Measurements from ENCODE around the gene LIN37. TPM values are rescaled to one million over a fixed set of nuclear protein-coding genes. Genes with fewer than 3 reads are reported as not detected.

LIN37 gene
- total RNA-seq, 1 donor from 2014 or later, result 14.3 TPM

- ATAC-seq (ENCODE audit: low read depth) (peak; percentile 11), DNase-seq (peak; percentile 60)
- peaks cover 47% of the 10 kb centered on the region for H3K36me3 Mint-ChIP-seq (ENCODE audit: low read depth)
- peak within 1 kb of the TSS; percentile 94 for H3K4me3 Mint-ChIP-seq
- CTCF ChIA-PET, result interaction anchor here (0.9 kb wide), 1 partner anchor 24 kb away, joined by 3 read pairs; no protein-coding TSS in a partner anchor
- no peaks in the 10 kb centered on the region for H3K27me3 Mint-ChIP-seq
- peak within 1 kb of the TSS; percentile 99 for H3K27ac Mint-ChIP-seq
- H3K9me3 Mint-ChIP-seq, result no peaks in the 10 kb centered on the region
- H3K4me1 Mint-ChIP-seq, result peaks cover 66% of the 10 kb centered on the region
- no peak for TF ChIP-seq CTCF (IDR thresholded peaks at IDR 0.05)
- POLR2A ChIA-PET, result interaction anchor here (0.6 to 5.2 kb wide), 16 partner anchors 9 to 408 kb away, joined by 3 to 69 read pairs (median 6); partner anchors contain the start of genes ALKBH6, APLP1, COX6B1 and HAUS5
- intact Hi-C loops (cut with micrococcal nuclease), result loop anchor here (1.0 to 10.0 kb wide), 3 partner anchors 98 to 1573 kb away; partner anchors contain the start of genes OVOL3, POLR2I and TBCB
These were observed 6.2 kb upstream of the LIN37 start, which contains the start of gene IGFLR1 for GRCh38 chr19:35742121-35742724. Gene IGFLR1 (minus strand): TSS chr19:35742452. CDS start chr19:35741180, 1,272 bp downstream.

- CTCF ChIA-PET, result no interaction called here
- intact Hi-C loops (cut with micrococcal nuclease), result loop anchor here (2.0 to 10.0 kb wide), 5 partner anchors 27 to 1571 kb away; partner anchors contain the start of genes HAUS5, OVOL3, POLR2I and TBCB
- H3K4me1 Mint-ChIP-seq, result peaks cover 69% of the 10 kb centered on the region
These were observed 4.5 kb upstream of the LIN37 start for GRCh38 chr19:35743640-35744429.

GRCh38 chr19:35744430-35745327, 3.7 kb upstream of the LIN37 start:
- Mint-ChIP-seq H3K4me1 (peaks cover 70% of the 10 kb centered on the region), H3K27ac (peak overlapping the region; percentile 99), H3K36me3 (ENCODE audit: low read depth) (peaks cover 33% of the 10 kb centered on the region), H3K4me3 (peak overlapping the region; percentile 92), H3K27me3 (no peaks in the 10 kb centered on the region), H3K9me3 (no peaks in the 10 kb centered on the region)
- ChIA-PET CTCF (interaction anchor here (1.0 to 1.6 kb wide), 2 partner anchors 12 to 50 kb away, joined by 3 to 4 read pairs; no protein-coding TSS in a partner anchor), POLR2A (interaction anchor here (0.6 to 5.2 kb wide), 28 partner anchors 13 to 1156 kb away, joined by 3 to 69 read pairs (median 4); partner anchors contain the start of genes ARHGAP33, COX6B1, HSPB6 and NFKBID)
- DNase-seq, result peak; percentile 83
- peak; percentile 51 for ATAC-seq (ENCODE audit: low read depth)
- intact Hi-C loops (cut with micrococcal nuclease), result loop anchor here (1.0 to 10.0 kb wide), 7 partner anchors 28 to 1570 kb away; partner anchors contain the start of genes HAUS5, OVOL3, POLR2I and SDHAF1
- no peak for TF ChIP-seq CTCF (IDR thresholded peaks at IDR 0.05)

More at GRCh38 chr19:35743640-35744429, 4.5 kb upstream of the LIN37 start:
- POLR2A ChIA-PET, result interaction anchor here (0.6 to 5.2 kb wide), 11 partner anchors 13 to 745 kb away, joined by 3 to 69 read pairs (median 7); partner anchors contain the start of genes ARHGAP33, HSPB6, NFKBID and PROSER3
- Mint-ChIP-seq H3K27ac (peak overlapping the region; percentile 99), H3K36me3 (ENCODE audit: low read depth) (peaks cover 38% of the 10 kb centered on the region), H3K4me3 (peak overlapping the region; percentile 92), H3K27me3 (no peaks in the 10 kb centered on the region), H3K9me3 (no peaks in the 10 kb centered on the region)
- ATAC-seq (ENCODE audit: low read depth) (no peak), DNase-seq (no peak)
- no peak for TF ChIP-seq CTCF (IDR thresholded peaks at IDR 0.05)

GRCh38 chr19:35745328-35746086, 2.9 kb upstream of the LIN37 start, which contains the start of the genes PSENEN and U2AF1L4:
Gene PSENEN (plus strand): TSS chr19:35745651. CDS start chr19:35745931, 280 bp downstream.
Gene U2AF1L4 (minus strand): TSS chr19:35745418. CDS start chr19:35745391, 27 bp downstream.
- peaks cover 69% of the 10 kb centered on the region for H3K4me1 Mint-ChIP-seq

More at GRCh38 chr19:35745328-35746086, 2.9 kb upstream of the LIN37 start, which contains the start of the genes PSENEN and U2AF1L4:
- peak within 1 kb of the TSS; percentile 92 for H3K4me3 Mint-ChIP-seq
- H3K9me3 Mint-ChIP-seq, result no peaks in the 10 kb centered on the region
- CTCF ChIA-PET, result interaction anchor here (1.0 to 1.6 kb wide), 2 partner anchors 11 to 51 kb away, joined by 3 to 4 read pairs; no protein-coding TSS in a partner anchor
- H3K27me3 Mint-ChIP-seq, result no peaks in the 10 kb centered on the region
- peaks cover 32% of the 10 kb centered on the region for H3K36me3 Mint-ChIP-seq (ENCODE audit: low read depth)
- no peak for TF ChIP-seq CTCF (IDR thresholded peaks at IDR 0.05)
- DNase-seq (peak; percentile 89), ATAC-seq (ENCODE audit: low read depth) (peak; percentile 41)
- POLR2A ChIA-PET, result interaction anchor here (0.6 to 5.2 kb wide), 24 partner anchors 12 to 1155 kb away, joined by 3 to 69 read pairs (median 4); partner anchors contain the start of genes COX6B1, HSPB6, NFKBID and POLR2I
- H3K27ac Mint-ChIP-seq, result peak within 1 kb of the TSS; percentile 99
- intact Hi-C loops (cut with micrococcal nuclease), result loop anchor here (1.0 to 10.0 kb wide), 7 partner anchors 29 to 1569 kb away; partner anchors contain the start of genes HAUS5, OVOL3, POLR2I and SDHAF1
